ENCODE results near the gene CALHM4.

The CALHM4 gene

DNA sequence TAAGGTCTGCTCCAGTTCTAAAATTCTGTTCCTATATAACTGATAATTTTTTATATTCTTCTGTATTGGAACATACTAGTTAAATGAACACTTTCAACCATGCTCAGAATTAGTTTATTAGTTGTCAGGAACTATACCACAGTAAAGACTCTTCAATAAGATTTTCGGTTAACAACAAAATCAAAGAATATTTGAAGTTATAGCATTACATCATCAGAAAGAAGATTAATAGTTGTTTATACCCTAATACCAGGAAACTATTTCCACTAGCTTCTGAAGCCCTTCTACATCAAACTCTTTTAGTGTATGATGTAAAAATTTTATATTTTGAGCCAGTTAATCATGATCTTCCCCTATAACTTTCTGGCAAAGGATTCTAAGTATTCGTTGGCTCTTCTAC is 6.6 kb downstream of the CALHM4 start:
- no peaks in the 10 kb centered on the region for H3K9me3 Mint-ChIP-seq
- H3K27ac Mint-ChIP-seq, result no peak overlapping the region
- H3K27me3 Mint-ChIP-seq, result peaks cover 17% of the 10 kb centered on the region
- H3K4me3 Mint-ChIP-seq, result no peak overlapping the region
- peaks cover 6% of the 10 kb centered on the region for H3K4me1 Mint-ChIP-seq (ENCODE audit: low read depth)
- no peaks in the 10 kb centered on the region for H3K36me3 Mint-ChIP-seq (ENCODE audit: low read depth)
- DNase-seq, result no peak

- peak; percentile 68 for DNase-seq
- H3K9me3 Mint-ChIP-seq, result no peaks in the 10 kb centered on the region
Observed at GRCh38 chr6:116561377-116562018, 7.9 kb downstream of the CALHM4 start.

GRCh38 chr6:116562019-116562403 is 8.5 kb downstream of the CALHM4 start:
- no peak for DNase-seq
- Mint-ChIP-seq H3K27ac (no peak overlapping the region), H3K4me3 (no peak overlapping the region), H3K9me3 (no peaks in the 10 kb centered on the region), H3K36me3 (ENCODE audit: low read depth) (no peaks in the 10 kb centered on the region), H3K4me1 (ENCODE audit: low read depth) (peaks cover 6% of the 10 kb centered on the region), H3K27me3 (peaks cover 17% of the 10 kb centered on the region)

More at GRCh38 chr6:116561377-116562018, 7.9 kb downstream of the CALHM4 start:
- H3K27me3 Mint-ChIP-seq, result peaks cover 17% of the 10 kb centered on the region
- H3K27ac Mint-ChIP-seq, result no peak overlapping the region
- no peaks in the 10 kb centered on the region for H3K36me3 Mint-ChIP-seq (ENCODE audit: low read depth)
- H3K4me1 Mint-ChIP-seq (ENCODE audit: low read depth), result peaks cover 6% of the 10 kb centered on the region
- H3K4me3 Mint-ChIP-seq, result no peak overlapping the region

- no peak for DNase-seq
- Mint-ChIP-seq H3K4me1 (ENCODE audit: low read depth) (peaks cover 6% of the 10 kb centered on the region), H3K27me3 (peaks cover 17% of the 10 kb centered on the region), H3K36me3 (ENCODE audit: low read depth) (no peaks in the 10 kb centered on the region), H3K9me3 (no peaks in the 10 kb centered on the region), H3K4me3 (no peak overlapping the region), H3K27ac (no peak overlapping the region)
Observed at GRCh38 chr6:116562614-116563013, 9.1 kb downstream of the CALHM4 start.

DNA sequence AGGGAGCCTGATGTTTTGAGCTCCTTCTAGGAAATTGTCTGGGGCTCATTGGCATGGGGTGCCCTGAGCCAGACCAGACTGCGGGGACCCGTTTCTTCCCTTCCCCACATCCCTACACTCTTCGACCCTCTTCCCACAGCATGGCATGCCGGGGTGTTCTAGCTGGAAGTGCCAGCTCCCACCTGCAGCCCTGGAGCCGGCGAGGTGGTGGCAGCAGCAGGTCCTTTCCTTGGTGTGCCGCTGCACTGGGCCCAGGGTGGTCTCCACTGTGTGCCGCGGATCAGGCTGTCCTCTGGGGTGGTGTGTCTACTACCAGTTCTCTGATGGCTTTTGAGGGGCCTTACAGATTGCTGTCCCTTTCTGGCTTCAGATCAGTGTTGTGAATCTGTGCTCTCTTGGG is 10.3 kb downstream of the CALHM4 start:
- H3K4me3 Mint-ChIP-seq, result no peak overlapping the region

GRCh38 chr6:116564311-116564710 is 10.8 kb downstream of the CALHM4 start:
- Mint-ChIP-seq H3K9me3 (no peaks in the 10 kb centered on the region), H3K27me3 (peaks cover 17% of the 10 kb centered on the region), H3K27ac (no peak overlapping the region), H3K36me3 (ENCODE audit: low read depth) (no peaks in the 10 kb centered on the region), H3K4me3 (no peak overlapping the region), H3K4me1 (ENCODE audit: low read depth) (peaks cover 19% of the 10 kb centered on the region)
- DNase-seq, result no peak

More for the DNA sequence above, 10.3 kb downstream of the CALHM4 start:
- no peak for DNase-seq
- Mint-ChIP-seq H3K9me3 (no peaks in the 10 kb centered on the region), H3K4me1 (ENCODE audit: low read depth) (peaks cover 14% of the 10 kb centered on the region), H3K27ac (no peak overlapping the region), H3K36me3 (ENCODE audit: low read depth) (no peaks in the 10 kb centered on the region), H3K27me3 (peaks cover 17% of the 10 kb centered on the region)

DNA sequence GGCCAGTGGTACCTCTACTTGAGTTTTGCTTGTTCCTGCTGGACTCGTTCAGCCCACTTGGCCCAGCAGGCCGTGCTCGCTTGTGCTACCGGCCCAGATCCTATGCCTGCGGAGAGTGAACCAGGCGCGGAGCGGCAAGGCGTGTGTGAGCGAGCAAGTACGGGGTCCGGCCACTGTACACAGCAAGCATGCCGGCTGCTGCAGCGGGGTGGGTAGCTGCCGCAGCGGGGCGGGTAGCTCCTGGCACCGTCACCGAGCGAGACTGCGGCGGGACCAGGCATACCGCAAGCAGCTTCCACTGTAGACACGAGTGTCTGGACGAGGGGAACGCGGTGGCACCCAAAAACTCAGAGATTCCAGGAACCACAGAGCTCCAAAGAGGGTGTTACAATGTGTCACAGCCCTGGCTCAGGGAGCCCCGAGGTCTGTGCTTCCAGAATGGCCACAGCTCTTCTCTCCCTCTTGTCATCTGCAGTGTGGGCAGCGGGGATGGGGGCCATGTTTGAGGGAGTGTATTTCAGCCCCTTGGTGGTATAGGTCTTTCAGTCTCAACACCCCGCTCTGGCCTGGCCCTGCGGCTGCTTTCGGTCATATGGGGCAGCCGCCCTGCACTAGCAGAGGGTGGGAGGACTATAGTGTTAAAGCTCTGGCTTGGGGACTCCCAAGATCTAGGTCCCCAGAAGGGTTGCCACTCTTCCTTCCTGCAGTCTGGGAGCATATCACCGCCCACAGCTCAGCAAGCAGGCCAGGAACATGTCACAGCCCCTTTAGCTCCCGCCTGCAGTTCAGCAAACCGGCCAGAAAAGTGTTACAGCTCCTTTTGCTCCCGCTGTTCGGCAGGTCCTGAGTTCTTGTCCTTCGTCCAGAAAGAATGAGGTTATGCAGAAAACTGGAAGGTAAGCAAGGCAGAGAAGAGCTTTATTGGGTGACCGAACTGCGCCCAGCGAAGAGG is 11.6 kb downstream of the CALHM4 start:
- Mint-ChIP-seq H3K4me1 (ENCODE audit: low read depth) (peaks cover 28% of the 10 kb centered on the region), H3K4me3 (peak overlapping the region; percentile 8), H3K27ac (no peak overlapping the region), H3K36me3 (ENCODE audit: low read depth) (no peaks in the 10 kb centered on the region), H3K9me3 (no peaks in the 10 kb centered on the region), H3K27me3 (peaks cover 17% of the 10 kb centered on the region)
- DNase-seq, result peak; percentile 36

- no peak overlapping the region for H3K27ac Mint-ChIP-seq
- H3K36me3 Mint-ChIP-seq (ENCODE audit: low read depth), result peaks cover 17% of the 10 kb centered on the region
- H3K4me3 Mint-ChIP-seq, result no peak overlapping the region
- DNase-seq, result no peak
- H3K27me3 Mint-ChIP-seq, result peaks cover 6% of the 10 kb centered on the region
- H3K4me1 Mint-ChIP-seq (ENCODE audit: low read depth), result peaks cover 40% of the 10 kb centered on the region
- H3K9me3 Mint-ChIP-seq, result no peaks in the 10 kb centered on the region
Observed at GRCh38 chr6:116568111-116568510, 14.6 kb downstream of the CALHM4 start.

DNA sequence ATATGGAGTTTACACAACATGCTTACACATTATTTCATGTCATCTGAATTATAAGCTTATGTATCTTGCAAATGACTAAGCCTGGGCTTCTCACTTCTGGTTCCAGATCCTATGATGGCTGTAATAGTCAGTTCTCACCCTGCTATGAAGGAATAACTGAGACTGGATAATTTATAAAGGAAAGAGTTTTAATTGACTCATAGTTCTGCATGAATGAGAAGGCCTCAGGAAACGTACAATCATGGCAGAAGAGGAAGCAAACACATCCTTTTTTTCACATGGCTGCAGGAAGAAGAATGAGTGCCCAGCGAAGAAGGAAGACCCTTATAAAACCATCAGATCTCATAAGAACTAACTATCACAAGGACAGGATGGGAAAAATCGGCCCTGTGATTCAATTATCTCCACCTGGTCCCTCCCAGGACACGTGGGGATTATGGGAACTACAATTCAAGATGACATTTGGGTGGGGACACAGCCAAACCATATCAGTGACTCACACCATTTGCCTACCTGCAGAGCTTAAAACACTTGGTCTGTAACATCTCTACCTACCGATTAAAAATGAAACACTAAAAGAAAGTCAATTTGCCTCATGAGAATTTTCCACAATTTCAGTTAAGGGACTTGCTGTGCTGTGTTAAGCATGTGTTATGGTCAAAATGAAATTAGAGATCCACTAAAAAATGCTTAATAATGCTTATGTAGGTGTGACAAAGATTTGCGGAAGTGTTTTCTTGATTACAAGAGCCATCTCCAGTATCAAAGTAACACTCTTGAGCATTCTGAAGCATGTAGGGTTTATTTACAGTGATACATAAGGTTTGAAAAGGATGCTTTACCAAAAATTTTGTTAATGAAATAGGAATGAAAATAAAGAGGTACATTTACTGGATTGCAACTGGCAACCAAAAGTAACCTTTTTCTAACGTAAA is 15.5 kb downstream of the CALHM4 start:
- peak overlapping the region; percentile 93 for H3K4me3 Mint-ChIP-seq
- peak overlapping the region; percentile 3 for H3K27ac Mint-ChIP-seq
- peaks cover 1% of the 10 kb centered on the region for H3K27me3 Mint-ChIP-seq
- H3K9me3 Mint-ChIP-seq, result no peaks in the 10 kb centered on the region
- H3K36me3 Mint-ChIP-seq (ENCODE audit: low read depth), result peaks cover 24% of the 10 kb centered on the region
- no peak for DNase-seq
- H3K4me1 Mint-ChIP-seq (ENCODE audit: low read depth), result peaks cover 50% of the 10 kb centered on the region

GRCh38 chr6:116570856-116571682 is 17.5 kb downstream of the CALHM4 start, which contains the start of gene RWDD1:
Gene RWDD1, plus strand, starts transcription at chr6:116571504. Its CDS starts 79 bp downstream, at chr6:116571583.
- Mint-ChIP-seq H3K4me3 (peak within 1 kb of the TSS; percentile 93), H3K4me1 (ENCODE audit: low read depth) (peaks cover 55% of the 10 kb centered on the region)

GRCh38 chr6:116571683-116572000 is 18.1 kb downstream of the CALHM4 start:
- DNase-seq, result no peak
- Mint-ChIP-seq H3K4me1 (ENCODE audit: low read depth) (peaks cover 60% of the 10 kb centered on the region), H3K27me3 (no peaks in the 10 kb centered on the region), H3K27ac (peak overlapping the region; percentile 98), H3K36me3 (ENCODE audit: low read depth) (peaks cover 49% of the 10 kb centered on the region), H3K9me3 (no peaks in the 10 kb centered on the region), H3K4me3 (peak overlapping the region; percentile 93)

More at GRCh38 chr6:116570856-116571682, 17.5 kb downstream of the CALHM4 start, which contains the start of gene RWDD1:
- Mint-ChIP-seq H3K27ac (peak within 1 kb of the TSS; percentile 98), H3K9me3 (no peaks in the 10 kb centered on the region), H3K36me3 (ENCODE audit: low read depth) (peaks cover 43% of the 10 kb centered on the region), H3K27me3 (no peaks in the 10 kb centered on the region)
- peak; percentile 98 for DNase-seq

DNA sequence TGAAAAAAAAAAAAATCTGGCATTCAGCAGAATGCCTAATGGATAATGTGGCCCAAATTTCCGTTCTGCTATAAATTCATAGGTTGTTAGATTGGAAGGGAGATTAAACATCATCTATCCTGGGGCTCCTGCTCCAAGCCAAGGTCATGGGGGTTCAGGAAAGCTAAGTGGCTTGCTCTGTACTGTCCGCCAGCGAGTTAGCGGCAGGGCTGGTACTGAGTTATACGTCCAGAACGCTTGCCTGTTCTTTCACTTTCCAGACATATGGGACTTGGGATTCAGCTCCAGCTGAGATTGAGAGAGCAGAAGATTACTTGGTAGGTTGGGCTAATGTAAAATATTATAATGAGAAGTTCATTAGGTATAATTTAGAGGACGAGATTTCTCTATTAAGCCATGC is 18.6 kb downstream of the CALHM4 start:
- Mint-ChIP-seq H3K9me3 (no peaks in the 10 kb centered on the region), H3K36me3 (ENCODE audit: low read depth) (peaks cover 54% of the 10 kb centered on the region), H3K27me3 (no peaks in the 10 kb centered on the region), H3K27ac (peak overlapping the region; percentile 98), H3K4me1 (ENCODE audit: low read depth) (peaks cover 64% of the 10 kb centered on the region), H3K4me3 (peak overlapping the region; percentile 93)
- DNase-seq, result no peak

DNA sequence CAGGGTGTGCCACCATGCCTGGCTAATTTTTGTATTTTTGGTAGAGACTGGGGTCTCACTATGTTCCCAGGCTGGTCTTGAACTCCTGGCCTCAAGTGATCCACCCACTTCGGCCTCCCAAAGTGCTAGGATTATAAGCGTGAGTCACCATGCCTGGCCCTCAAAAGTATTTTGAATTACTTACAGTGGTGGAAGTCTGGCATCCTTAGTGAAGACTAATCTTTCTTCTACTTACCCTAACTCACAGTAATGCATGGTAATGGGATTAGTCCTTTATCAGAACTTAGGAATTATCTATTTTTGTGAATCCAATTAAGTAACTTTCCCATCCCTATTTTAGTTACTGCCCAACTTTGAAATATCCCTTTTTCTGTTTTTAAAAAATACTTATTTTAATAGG is 21.7 kb downstream of the CALHM4 start:
- no peak for DNase-seq
- Mint-ChIP-seq H3K36me3 (ENCODE audit: low read depth) (peaks cover 83% of the 10 kb centered on the region), H3K9me3 (no peaks in the 10 kb centered on the region), H3K27me3 (no peaks in the 10 kb centered on the region), H3K4me3 (no peak overlapping the region), H3K27ac (no peak overlapping the region), H3K4me1 (ENCODE audit: low read depth) (peaks cover 63% of the 10 kb centered on the region)
